HuH-7 (cell line): ENCODE data around the gene ASMTL.
"Not testable (repeated sequence)": the region's sequence is repeated elsewhere in the genome, so short reads cannot be mapped to it uniquely, and the experiment has no call there.

Experiments used
- DNase-seq: peaks from one replicate; pipeline ENCODE4 v3.0.0; 2011; ENCODE audit warnings: low spot score

The ASMTL gene

DNA sequence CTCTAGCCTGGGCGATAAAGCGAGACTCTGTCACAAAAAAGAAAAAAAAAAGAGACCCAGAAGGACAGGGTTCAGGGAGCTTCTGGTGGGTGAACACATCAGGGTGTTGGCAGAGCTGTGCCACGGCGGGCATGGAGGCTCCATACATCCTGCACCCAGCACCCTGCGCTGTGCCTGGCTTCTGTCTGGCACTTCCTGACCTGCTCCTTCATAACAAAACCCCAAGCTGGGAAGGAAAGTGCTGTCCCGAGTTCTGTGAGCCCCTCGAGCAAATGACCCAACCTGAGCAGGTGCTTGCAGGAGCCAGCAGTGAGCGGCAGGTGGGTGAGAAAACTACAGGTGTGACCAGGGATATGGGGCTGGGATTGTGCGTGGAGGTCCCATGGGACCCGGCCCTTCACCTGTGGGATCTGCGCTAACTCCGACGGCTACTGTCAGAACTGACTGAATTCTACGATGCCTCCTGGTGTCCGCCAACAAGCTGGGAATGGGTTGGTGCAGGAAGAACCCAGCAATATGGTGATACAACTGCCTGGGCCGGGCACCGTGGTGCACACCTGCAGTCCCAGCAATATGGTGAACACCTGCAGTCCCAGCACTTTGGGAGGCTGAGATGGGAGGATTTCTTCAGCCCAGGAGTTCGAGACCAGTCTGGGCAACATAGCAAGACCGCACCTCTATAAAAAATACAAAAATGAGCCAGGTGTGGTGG, 18.9 kb downstream of the ASMTL start:
- no peak for DNase-seq

DNA sequence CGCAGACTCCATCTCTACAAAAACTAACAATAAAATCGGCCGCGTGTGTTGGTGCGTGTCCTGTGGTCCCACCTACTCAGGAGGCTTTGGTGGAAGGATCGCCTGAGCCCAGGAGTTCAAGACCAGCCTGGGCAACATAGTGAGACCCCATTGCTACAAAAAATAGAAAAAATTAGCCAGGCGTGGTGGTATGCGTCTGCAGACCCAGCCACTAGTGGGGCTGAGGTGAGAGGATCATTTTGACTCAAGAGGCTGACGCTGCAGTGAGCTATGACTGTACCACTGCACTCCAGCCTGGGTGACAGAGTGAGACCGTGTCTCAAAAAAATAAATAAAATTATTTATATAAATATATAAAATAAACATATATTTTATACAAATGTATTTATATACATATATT, 22.3 kb downstream of the ASMTL start:
- DNase-seq, result no peak

GRCh38 chrX:1427756-1428155, 25.0 kb downstream of the ASMTL start:
- DNase-seq, result no peak

DNA sequence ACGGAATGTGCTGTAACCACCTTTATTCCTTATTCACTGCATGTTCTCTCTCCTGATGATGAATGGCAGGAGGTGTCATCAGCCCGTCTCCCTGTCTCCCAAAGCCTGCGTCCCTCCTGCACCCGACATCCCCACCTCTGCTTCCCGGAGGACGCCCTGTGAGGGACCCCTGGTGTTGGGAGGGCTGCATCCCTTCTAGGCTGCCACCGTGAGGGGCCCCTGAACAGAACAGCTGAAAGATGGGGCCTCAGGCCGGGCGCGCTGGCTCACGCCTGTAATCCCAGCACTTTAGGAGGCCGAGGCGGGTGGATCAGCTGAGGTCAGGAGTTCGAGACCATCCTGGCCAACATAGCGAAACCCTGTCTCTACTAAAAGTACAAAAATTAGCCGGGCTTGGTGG, 26.4 kb downstream of the ASMTL start:
- not testable (repeated sequence) for DNase-seq

DNA sequence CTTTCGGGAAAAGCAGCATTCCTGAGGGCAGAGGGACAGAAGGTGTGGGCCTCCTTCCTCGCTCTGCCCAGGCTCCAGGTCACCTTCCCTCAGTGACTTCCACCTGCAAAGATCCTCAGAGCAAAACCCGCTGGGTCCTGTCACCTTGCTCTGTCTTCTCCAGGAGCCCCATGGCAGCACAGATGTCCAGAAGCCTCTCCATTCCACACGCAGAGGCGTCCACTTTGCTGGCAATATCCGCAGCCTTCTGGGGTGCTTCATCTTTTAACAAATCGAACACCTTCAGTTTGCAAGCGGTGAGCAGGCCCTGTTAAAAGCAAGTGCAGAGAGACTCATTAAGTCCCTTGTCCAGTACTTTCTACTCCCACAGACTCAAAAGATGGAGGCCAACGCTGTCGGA, 27.3 kb downstream of the ASMTL start:
- DNase-seq, result no peak

DNA sequence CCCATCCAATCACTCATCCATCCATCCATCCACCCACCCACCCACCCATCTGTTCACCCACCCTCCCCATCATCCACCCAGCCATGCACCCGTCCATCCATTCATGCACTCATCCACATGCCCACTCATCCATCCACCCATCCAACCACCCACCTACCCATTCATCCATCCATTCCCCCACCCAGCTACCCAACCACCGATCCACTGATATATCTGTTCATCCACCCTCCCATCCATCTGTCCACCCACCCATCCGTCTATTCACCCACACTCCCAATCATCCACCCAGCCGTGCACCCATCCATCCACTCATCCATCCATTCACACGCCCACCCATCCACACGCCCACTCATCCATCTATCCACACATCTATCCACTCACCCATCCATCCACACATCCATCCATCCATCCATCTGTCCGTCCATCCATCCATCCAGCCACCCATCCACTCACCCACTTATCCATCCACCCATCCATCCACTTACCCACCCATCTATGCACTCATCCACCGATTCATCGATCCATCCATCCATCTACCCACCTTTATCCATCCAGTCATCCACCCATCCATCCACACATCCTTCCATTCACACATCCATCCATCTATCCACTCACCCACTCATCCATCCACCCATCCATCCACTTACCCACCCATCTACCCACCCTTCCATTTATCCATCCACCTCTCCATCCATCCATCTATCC, 28.4 kb downstream of the ASMTL start:
- no peak for DNase-seq

DNA sequence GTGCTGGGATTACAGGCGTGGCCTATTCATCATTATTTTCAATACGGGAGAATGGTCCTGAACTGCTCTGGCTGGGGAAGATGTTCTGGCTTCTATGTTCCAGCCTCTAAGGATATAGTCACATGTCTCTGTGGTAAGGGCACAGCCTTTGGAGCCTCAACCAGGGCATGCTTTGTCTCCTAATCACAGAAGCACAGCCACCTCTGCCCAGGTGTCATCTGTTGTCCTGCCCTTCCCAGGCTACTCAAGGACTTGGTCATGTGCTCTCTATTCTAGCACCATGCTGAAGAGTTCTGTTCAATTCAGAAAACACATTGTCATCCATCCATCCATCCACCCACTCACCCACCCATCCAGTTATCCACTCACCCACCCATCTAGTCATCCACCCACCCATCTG, 29.5 kb downstream of the ASMTL start:
- DNase-seq, result no peak

- DNase-seq, result no peak
Measured at GRCh38 chrX:1422135-1422465, 30.6 kb downstream of the ASMTL start.

- no peak for DNase-seq
Measured at GRCh38 chrX:1421433-1422134, 31.1 kb downstream of the ASMTL start.

GRCh38 chrX:1420371-1420770, 32.3 kb downstream of the ASMTL start:
- DNase-seq, result no peak

- DNase-seq, result no peak
Measured at GRCh38 chrX:1419545-1420355, 33.0 kb downstream of the ASMTL start.

- DNase-seq, result no peak
Measured at GRCh38 chrX:1418901-1419544, 33.7 kb downstream of the ASMTL start.

DNA sequence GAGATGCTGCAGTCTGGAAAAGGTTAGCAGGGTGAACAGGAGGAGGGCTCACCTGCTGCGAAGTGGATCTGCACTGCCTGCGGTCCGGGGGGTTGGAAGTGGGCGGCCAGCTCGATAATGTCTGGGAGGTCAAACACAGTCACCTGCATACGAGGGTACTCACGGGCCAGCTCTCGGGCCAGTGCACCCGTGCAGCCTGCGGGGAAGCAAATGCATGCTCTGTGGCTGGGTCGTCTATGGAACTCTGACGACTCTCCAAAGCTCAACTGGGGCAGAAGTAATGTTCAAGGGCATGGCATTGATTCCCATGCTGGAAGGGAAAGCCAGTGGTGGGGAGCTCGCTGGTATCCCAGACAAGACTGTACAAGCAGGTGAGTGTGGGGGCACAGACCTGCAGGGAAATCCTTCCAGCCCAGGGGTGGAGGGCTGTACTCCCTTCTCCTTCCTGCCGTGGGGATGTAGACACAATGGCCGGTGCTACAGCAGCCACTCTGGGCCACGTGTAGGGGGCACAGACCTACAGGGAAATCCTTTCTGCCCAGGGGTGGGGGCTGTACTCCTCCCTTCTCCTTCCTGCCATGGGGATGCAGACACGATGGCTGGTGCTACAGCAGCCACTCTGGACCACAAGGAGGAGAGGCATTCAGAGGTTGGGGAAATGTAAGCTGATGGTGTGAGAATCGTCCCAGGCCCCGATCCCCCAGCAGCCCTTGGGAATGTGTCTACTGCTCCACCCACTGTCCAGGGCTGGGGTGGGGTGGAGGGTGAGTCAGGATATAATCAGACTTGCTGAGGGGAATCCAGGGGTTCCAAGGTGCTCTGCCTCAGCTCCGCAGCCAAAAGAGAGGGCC, 34.6 kb downstream of the ASMTL start:
- DNase-seq, result no peak

DNA sequence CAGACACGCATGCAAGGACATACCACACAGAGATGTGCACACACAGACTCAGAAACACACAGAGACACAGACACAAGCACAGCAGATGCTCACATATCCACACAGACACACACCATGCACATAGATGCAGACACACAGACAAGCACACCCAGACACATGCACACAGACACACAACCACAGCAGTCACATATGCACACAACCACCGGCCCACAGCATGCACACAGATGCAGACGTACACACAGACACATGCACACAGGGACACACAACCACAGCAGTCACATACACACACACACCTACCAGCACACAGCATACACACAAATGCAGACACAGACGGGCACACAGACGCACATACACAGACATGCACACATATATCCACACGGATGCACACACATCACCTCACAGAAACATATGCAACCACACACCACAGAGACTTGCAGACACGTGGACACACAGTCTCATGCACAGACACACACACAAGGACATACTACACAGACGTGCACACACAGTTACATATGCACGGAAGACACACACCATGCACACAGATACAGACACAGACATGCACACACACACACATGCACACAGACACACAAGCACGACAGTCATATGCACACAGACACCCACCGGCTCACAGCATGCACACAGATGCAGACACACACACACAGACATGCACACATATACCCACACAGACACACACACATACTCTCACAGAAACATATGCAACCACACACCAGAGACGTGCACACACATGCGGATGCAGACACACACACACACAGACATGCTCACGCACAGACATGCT, 35.5 kb downstream of the ASMTL start:
- no peak for DNase-seq

GRCh38 chrX:1416327-1416784, 36.4 kb downstream of the ASMTL start:
- no peak for DNase-seq

DNA sequence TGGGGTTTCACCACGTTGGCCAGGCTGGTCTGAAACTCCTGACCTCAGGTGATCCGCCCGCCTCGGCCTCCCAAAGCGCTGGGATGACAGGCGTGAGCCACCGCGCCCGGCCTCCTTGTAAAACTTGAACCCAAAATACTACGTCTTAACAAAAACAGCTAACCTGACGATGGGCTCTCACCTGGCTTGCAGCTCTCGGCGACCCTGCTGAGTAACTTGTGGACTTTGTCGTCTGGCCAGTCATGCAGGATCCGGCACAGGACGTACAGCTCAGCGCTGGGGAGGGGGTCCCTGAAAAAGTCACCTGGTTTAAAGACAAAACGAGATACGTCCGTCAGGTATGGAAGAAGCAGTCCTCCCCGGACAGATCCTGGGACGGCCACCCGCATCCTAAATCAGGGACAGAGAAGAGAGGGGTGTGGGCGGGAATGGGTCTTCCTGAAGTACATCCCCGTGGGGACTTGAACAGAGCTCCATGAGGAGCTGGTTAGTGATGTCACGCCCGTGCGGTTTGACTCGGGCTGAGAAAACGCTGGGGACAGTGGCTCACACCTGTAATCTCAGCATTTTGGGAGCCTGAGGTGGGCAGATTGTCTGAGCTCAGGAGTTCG, 40.1 kb downstream of the ASMTL start:
- no peak for DNase-seq

DNA sequence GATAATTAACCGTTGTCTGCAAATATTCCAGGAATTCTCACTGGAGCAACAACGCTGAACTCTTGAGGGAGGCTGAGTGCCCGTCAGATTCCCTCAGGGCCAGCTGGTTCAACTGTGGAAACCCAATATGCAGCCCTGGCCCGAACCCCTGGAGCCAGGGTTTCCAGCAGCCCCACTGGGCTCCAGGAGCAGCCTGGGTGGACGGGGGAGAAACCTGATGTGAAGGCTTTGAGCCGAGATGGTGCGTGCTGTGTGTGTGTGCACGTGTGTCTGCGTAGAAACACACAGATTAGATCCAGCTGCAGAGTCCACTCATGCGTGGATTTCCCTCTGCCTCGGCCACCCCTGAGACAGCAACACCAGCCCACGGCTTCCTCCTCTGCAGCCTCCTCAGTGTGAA, 41.4 kb downstream of the ASMTL start:
- no peak for DNase-seq

DNA sequence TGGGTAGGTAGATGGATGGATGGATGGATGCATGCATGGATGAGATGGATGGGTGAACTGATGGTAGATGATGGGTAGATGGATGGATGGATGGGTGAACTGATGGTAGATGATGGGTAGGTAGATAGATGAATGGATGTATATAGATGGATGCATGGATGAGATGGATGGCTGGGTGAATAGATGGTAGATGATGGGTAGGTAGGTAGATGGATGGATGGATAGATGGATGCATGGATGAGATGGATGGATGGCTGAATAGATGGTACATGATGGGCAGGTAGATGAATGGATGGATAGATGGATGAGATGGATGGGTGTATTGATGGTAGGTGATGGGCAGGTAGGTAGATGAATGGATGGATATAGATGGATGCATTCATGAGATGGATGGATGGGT, 45.7 kb downstream of the ASMTL start:
- no peak for DNase-seq

GRCh38 chrX:1405769-1406168, 46.9 kb downstream of the ASMTL start:
- not testable (repeated sequence) for DNase-seq

DNA sequence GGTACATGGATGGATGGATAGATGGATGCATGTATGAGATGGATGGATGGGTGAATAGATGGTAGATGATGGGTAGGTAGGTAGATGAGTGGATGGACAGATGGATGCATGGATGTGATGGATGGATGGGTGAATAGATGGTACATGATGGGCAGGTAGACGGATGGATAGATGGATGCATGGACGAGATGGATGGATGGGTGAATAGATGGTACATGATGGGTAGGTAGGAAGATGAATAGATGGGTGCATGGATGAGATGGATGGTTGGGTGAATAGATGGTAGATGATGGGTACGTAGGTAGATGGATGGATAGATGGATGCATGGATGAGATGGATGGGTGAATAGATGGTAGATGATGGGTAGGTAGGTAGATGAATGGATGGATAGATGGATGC, 48.8 kb downstream of the ASMTL start:
- not testable (repeated sequence) for DNase-seq
